Left lung (tissue), 10 donors: ENCODE data around the gene P3H3. TPM values are rescaled to one million over a fixed set of nuclear protein-coding genes. Genes with fewer than 3 reads are reported as not detected.
"Not testable (repeated sequence)": the region's sequence is repeated elsewhere in the genome, so short reads cannot be mapped to it uniquely, and the experiment has no call there.

ENCODE experiments used
- ATAC-seq: fragments of 200-7000 bp; cut with Tn5 transposase; one replicate; pipeline ENCODE4 v1.9.1; 2020; ENCODE audit warnings: moderate library complexity
- DNase-seq, 4 donors: peaks; one replicate each; pipeline ENCODE4 v3.0.0-alpha.2; 2013 to 2020
- H3K27ac ChIP-seq, 2 donors: fragments of 200-600 bp; sonication (generic) in 1 of 2; one replicate each; pipeline versions ENCODE4 v1.5.0 to v1.8.0; 2020 to 2021
- H3K27me3 ChIP-seq, 2 donors: fragments of 200-600 bp; sonication (generic) in 1 of 2; one replicate each; pipeline versions ENCODE4 v1.5.0 to v1.8.0; 2020 to 2021
- H3K36me3 ChIP-seq, 2 donors: fragments of 200-600 bp; sonication (generic) in 1 of 2; one replicate each; pipeline versions ENCODE4 v1.5.0 to v1.8.0; 2020 to 2021
- H3K4me1 ChIP-seq, 2 donors: fragments of 200-600 bp; one replicate each; pipeline ENCODE4 v1.8.0; 2021
- H3K4me3 ChIP-seq, 2 donors: fragments of 200-600 bp; sonication (generic) in 1 of 2; one replicate each; pipeline versions ENCODE4 v1.5.0 to v1.8.0; 2020 to 2021; ENCODE audit warnings: mild to moderate bottlenecking in 1 of 2
- H3K9me3 ChIP-seq, 2 donors: fragments of 200-600 bp; sonication (generic) in 1 of 2; one replicate each; pipeline versions ENCODE4 v1.5.0 to v1.8.0; 2020 to 2021
- CTCF ChIP-seq, 2 donors: fragments of 200-600 bp; sonication (generic) in 1 of 2; IDR thresholded peaks; one replicate each; pipeline versions ENCODE4 v1.5.0 to v1.8.0; 2021; ENCODE audit warnings: antibody characterized with exemption in 2 of 2
- intact Hi-C, 2 donors: fragments of 100-400 bp; cut with DNase I; formaldehyde crosslinking; loops; one replicate each; pipeline versions ENCODE4 v1.11.2 to v1.14.2; 2022
- polyA plus RNA-seq, 6 donors: library from polyadenylated mRNA; unstranded; fragments of 120-200 nt; gene quantifications; one replicate each; pipeline ENCODE4 v1.2.1, GENCODE V29; 2013; ENCODE audit not compliant: insufficient read length in 6 of 6
- total RNA-seq, 2 donors: library from RNA; stranded (reverse); fragmentation: NEBNext Ultra II Directional; extraction: Animal tissue kit (Norgen Biotek cat#: 25700); gene quantifications; one replicate each; pipeline ENCODE4 v1.2.1, GENCODE V29; 2021
- donor health status: DM: no; HTN: yes; CAD: no.
- donor health status: DM: no; HTN: no; CAD: no.

The P3H3 gene
- total and polyA plus RNA-seq, 8 donors, result 18.0 to 41.7 (median 22.3) TPM

GRCh38 chr12:6868211-6869048, 40.2 kb downstream of the P3H3 start:
- intact Hi-C loops, result no loop called here
- Histone ChIP-seq H3K36me3 (peaks cover 0 to 52% of the 10 kb centered on the region in 2 donors), H3K9me3 (no peaks in the 10 kb centered on the region), H3K4me3 (peak overlapping the region; percentile 100), H3K27ac (peak overlapping the region; percentile 95 to 96), H3K4me1 (peaks cover 31 to 50% of the 10 kb centered on the region in 2 donors), H3K27me3 (no peaks in the 10 kb centered on the region)
- DNase-seq (no peak), ATAC-seq (no peak)
- no peak for TF ChIP-seq CTCF (IDR thresholded peaks at IDR 0.05)

- TF ChIP-seq CTCF (IDR thresholded peaks at IDR 0.05), result peak; percentile 89 to 94
- peak overlapping the region in 1 of 2 donors; percentile 95 for H3K27ac ChIP-seq
- intact Hi-C loops, result no loop called here
- peaks cover 31 to 58% of the 10 kb centered on the region in 2 donors for H3K4me1 ChIP-seq
- H3K36me3 ChIP-seq, result peaks cover 0 to 43% of the 10 kb centered on the region in 2 donors
- no peaks in the 10 kb centered on the region for H3K27me3 ChIP-seq
- ATAC-seq (peak; percentile 4), DNase-seq (peak in 3 of 4 donors; percentile 64 to 86 (median 79))
- no peaks in the 10 kb centered on the region for H3K9me3 ChIP-seq
- peak overlapping the region; percentile 100 for H3K4me3 ChIP-seq
Measured at GRCh38 chr12:6869049-6870021, 41.1 kb downstream of the P3H3 start.

- ATAC-seq, intact Hi-C loops, H3K4me3 ChIP-seq, DNase-seq, H3K9me3 ChIP-seq, H3K27me3 ChIP-seq: not testable (repeated sequence)
- Histone ChIP-seq H3K4me1 (peaks cover 31 to 63% of the 10 kb centered on the region in 2 donors), H3K36me3 (peaks cover 0 to 36% of the 10 kb centered on the region in 2 donors), H3K27ac (peak overlapping the region in 1 of 2 donors; percentile 91)
Measured at GRCh38 chr12:6870304-6870703, 42.1 kb downstream of the P3H3 start.

- Histone ChIP-seq H3K36me3 (peaks cover 0 to 36% of the 10 kb centered on the region in 2 donors), H3K4me1 (peaks cover 31 to 63% of the 10 kb centered on the region in 2 donors), H3K4me3 (peak overlapping the region; percentile 74 to 82), H3K27me3 (no peaks in the 10 kb centered on the region), H3K9me3 (no peaks in the 10 kb centered on the region), H3K27ac (peak overlapping the region; percentile 91)
- DNase-seq (peak in 2 of 4 donors; percentile 73 to 86), ATAC-seq (peak; percentile 27)
- intact Hi-C loops, result no loop called here
- no peak for TF ChIP-seq CTCF (IDR thresholded peaks at IDR 0.05)
Measured at GRCh38 chr12:6871052-6871957, 43.1 kb downstream of the P3H3 start.
